Stimulated activated naive CD4-positive, alpha-beta T cell (primary cell): ENCODE results near the gene ATF5.
A peak's percentile ranks its signal among the peaks of the same experiment; 100 is the strongest.

Source experiments
- DNase-seq, 6 experiments: peaks; one replicate each; lab custom pipeline; 2025; lab: John Stamatoyannopoulos, UW

Gene ATF5

DNA sequence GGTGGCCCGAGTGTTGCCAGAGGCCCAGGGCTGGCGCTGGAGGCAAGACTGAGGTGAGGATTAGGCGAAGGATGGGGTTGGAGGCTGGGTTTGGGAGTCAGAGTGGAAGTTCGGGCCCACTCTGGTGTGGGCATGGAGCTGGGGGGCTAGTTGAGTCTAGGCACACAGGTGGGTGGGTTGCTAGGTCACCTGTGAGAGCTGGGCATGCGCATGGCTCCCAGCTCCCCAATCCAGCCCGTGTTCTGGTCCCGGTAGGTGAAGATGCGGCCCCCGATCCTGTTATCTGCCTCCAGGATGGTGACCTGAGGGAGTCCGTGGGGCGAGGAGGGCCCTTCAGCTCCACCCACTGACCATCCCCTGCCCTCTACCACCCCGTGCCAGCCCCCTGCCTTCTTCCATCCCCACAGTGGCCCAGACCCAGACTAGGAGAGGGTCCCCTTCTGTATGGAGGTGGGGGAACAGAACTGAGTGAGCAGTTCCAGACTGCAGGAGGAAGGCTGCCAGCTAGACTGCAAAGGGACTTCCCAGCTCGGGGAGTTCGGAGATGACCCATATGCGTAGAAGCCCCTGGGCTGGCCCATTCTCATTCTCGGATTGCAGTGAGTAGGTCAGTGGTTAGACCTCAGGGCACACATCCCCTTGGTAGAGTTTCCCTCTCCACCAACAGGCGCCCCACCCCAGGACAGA, 34.0 kb upstream of the ATF5 start:
- DNase-seq: no peak

- DNase-seq: no peak
Observed at GRCh38 chr19:49895566-49896297, 33.3 kb upstream of the ATF5 start.

- peak in 4 of 6 experiments; percentile 23 to 42 (median 31) for DNase-seq
Observed at GRCh38 chr19:49896863-49897621, 32.0 kb upstream of the ATF5 start, which contains the start of gene IL4I1. TSS of gene IL4I1 (minus strand) at chr19:49896887. CDS start at chr19:49896160, 727 bp downstream.

DNA sequence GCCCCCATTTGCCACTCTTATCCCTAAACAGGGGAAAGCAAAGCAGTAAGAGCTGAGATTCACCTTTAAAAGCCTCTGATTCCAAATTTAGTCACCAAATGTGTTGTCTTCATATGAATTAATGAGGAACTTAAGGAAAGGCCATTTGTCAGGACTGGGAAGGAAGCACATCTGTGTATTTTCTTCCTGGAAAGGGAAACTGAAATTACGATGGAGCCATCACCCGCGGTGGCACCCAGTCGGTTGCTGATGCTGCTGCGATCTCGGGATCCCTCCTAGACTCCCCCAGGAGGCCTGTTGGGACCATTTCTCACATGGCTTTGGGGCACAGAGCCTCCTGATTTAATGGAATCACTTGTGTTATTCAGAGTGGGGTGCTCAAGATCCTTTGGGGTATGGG, 24.9 kb upstream of the ATF5 start:
- DNase-seq: no peak

DNA sequence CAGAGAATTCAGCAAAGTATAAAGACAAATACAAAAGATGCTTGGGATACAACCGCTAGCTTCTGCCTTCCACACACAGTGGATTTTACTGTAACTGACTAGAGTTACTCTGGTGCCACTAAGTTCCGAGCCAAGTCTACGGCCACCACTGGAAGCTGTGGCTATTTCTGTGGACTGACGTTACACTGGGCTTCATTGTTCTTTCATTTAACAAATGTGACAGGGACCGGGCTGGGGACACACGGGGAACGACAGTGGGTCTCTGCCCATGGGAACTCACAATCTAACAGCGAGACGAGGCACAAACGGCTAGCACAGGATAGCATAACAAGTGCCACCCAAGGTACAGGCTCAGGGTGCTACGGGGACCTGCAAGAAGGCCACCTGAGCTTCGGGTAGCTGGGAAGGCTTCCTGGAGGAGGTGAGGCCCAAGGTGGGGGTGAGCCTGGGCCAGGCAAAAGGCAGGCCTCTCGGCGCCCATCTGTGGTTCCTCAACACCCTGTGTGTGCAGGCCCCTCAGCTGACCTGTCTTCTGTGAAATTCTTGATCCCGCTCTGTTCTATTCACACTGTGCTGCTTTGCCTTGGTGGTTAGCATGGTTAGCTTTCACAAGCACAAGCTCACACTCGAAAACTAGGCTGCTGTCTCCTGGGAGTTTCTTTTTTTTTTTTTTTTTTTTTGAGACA, 22.0 kb upstream of the ATF5 start:
- no peak for DNase-seq

- DNase-seq: no peak
Observed at GRCh38 chr19:49907745-49908446, 21.1 kb upstream of the ATF5 start.

DNA sequence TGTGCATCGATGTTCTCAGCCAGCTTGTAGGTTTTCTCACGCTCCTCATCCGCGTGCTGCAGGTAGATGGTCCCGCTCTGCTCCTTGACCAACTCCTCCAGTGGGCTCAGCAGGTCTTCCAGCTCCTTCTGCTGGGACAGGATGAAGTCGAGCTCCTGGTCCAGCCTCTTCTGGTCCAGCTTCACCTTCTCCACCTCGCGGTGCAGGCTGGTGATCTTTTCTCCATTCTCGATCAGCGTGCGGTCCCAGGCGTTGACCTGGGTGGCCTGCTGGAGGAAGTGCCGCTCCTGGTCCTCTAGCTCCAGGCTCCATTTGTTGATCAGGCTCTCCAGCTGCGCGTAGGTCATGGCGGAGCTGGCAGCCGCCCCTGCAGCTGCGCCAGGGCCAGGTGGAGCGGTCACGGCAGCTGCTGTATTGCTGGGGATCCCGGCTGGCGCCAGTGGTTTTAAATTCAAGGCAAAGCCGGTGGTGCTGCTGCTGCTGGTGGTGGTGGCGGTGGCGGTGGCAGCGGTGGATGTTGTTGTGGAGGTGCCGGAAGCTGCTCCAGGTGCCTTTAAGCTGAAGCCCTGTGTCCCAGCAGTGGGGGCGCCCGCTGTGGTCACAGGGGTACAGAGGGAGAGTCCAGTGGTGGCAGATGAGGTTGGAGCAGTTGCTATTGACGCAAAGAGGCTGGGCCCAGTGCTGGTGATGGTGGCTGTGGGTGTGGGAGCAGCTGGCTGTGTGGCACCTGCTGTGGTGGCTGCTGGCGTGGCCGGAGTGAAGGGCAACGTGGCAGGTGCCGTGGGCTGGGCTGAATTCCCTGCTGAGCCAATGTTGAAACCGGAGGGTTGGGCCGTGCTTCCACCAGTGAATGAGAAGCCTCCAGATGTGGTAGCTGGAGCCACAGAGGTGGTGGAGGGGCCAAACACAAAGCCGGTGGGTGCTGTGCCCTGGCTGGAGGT, 20.3 kb upstream of the ATF5 start:
- DNase-seq: no peak

- DNase-seq: no peak
Observed at GRCh38 chr19:49910179-49910578, 18.8 kb upstream of the ATF5 start.

DNA sequence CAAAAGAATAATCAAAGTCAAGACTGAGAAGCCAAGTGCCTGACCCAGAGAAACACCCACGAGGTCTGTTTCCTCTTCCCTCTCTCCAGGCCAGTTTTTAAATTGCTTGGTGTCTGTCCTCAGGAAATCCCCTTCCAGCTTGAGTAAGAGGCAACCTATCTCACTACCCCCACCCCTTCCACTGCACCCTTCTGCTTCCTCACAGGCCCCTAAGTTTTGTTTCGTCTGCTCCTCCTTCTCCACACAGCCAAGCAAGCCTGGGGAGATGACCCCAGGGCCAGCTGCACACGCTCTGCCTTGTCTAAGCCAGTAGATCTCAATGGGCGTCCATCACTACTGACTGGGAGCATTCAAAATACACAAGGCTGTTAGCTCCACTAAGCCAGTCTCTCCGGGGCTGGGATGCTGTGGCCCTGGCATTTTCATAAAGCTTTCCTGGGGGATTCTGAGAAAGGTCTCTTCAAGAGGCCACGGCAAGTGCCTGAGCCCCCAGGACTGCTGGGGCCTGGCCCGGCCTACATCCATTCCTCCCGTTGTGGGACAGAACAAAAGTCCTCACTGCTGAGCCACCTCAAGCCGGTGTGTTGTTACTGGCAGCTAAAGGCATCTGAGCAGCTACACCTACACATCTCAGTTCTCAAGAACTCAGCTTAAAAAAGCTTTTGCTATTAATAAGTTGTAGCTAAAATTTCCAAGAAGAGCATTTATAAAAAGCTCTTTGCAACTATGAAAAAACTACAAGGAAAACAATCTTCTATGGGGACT, 17.4 kb upstream of the ATF5 start:
- no peak for DNase-seq

GRCh38 chr19:49912965-49913685, 15.9 kb upstream of the ATF5 start:
- no peak for DNase-seq

DNA sequence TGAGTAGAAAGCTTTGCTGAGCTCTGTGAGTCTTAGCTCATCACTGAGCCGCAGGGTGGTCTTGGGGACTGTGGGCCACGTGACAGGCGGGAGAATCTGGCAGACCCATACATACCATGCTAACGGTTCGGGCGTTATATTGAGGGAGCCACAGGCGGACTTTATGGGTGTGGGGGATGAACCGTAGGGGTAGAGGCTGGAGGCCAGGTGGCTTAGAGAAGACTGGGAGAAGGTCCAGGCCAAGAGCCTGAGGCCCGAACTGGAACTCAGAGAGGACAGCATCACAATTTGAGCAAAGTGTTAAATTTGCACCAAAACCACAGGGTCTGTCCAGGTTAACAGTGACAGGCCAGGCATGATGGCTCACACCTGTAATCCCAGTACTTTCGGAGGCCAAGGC, 15.3 kb upstream of the ATF5 start:
- DNase-seq: no peak

- DNase-seq: no peak
Observed at GRCh38 chr19:49915271-49915670, 13.7 kb upstream of the ATF5 start.

GRCh38 chr19:49916839-49917733, 11.9 kb upstream of the ATF5 start:
- no peak for DNase-seq

GRCh38 chr19:49918089-49918488, 10.9 kb upstream of the ATF5 start:
- no peak for DNase-seq

DNA sequence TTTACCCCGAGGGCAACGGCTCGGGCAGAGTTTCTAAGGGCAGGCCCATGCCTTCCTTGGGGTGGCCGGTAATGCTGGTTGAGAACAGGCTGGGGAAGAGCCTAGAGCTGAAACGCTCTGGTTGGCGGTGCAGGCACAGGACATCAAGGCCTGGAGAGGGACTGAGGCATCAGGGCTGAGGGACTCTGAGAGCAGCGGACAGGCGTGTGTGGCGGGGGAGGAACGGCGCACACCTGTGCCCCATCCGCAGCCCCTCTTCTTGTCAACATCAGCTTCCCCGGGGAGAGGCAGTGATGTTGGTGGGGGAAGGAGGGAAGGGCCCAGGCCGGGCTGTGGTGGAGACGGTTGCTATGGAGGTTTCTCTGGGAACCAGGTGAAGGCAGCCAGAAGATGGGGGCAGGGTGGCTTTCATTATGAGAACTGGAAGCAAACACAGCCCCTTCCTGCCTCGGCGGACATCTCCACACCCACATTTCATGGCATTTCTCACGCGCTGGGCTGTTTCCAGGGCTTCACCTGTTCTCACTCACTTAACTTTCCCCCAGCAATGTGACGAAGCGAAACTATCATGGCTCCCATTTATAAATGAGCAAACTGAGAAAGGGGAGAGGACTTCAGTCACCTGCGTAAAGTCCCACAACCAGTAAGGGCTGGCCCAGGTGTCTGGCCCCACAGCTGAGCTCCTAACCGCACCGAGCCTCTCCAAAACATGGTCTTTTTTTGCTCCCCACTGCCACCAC, 8.2 kb upstream of the ATF5 start:
- no peak for DNase-seq

DNA sequence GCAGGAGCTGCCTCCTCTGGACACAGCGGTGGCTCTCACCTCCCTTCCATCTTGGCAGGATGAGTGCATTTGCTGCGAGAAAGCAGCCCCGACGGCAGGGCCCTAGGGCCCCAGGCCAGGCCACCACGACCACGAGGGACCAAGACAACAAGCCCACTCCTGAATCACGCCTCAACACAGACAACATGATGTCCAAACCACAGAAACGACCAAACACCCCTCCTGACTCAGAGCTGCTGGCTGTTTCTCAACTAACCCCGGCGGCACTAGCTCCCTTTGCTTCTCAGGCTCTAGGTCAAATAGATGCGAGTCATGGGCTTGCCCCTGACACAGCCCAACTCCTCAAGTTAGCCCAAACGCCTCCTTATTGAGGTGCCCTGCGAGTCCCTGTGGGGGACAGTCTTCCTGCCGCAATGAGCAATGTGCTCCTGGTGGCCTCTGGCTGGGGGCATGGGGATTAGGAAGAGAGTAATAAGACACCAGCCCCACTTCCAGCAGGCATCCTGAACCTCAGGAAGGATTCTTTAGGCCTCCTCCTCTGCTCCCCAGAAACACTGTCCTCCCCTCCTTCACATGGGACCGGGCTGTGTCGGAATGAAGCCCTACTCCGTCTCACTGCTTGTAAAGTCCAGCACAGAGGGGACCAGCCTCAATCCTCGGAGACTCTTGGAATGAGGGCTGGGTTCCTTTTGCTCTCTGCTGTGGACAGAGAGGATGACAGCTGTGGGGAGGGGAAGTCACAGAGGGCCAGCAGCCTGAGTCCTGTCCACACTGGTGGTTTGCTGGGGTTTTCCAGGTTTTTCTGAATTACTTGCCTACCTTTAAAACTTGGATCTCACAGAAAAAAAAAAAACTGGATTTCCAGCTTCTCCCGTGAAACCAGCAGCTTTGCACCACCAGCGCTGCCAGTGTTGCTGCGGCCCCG, 6.9 kb upstream of the ATF5 start:
- no peak for DNase-seq
